Pancreas (tissue), 10 donors: ENCODE measurements around the gene CYP2S1. TPM values are rescaled to one million over a fixed set of nuclear protein-coding genes. Genes with fewer than 3 reads are reported as not detected.

Source experiments
- ATAC-seq, 4 donors: fragments of 200-7000 bp; cut with Tn5 transposase; one replicate each; pipeline versions ENCODE4 v1.8.0 to v1.9.1; 2020; ENCODE audit warnings: mild to moderate bottlenecking in 4 of 4, moderate library complexity in 4 of 4
- DNase-seq, 6 donors: peaks; one replicate each; pipeline ENCODE4 v3.0.0-alpha.2; 2020
- FAIRE-seq: peaks from 2 replicates; lab custom pipeline; 2012; peaks lifted over from hg19 to GRCh38; lab: Jason Lieb, UNC
- H3K27ac ChIP-seq, 4 donors: fragments of 200-600 bp; sonication (generic); 1 replicate in 3 of 4; 2 replicates in 1 of 4; pipeline versions ENCODE4 v1.5.0 to v1.8.0; 2020
- H3K27me3 ChIP-seq, 4 donors: fragments of 200-600 bp; one replicate each; pipeline ENCODE4 v1.8.0; 2021
- H3K36me3 ChIP-seq, 3 donors: fragments of 200-600 bp; sonication (generic) in 1 of 3; one replicate each; pipeline versions ENCODE4 v1.5.0 to v1.8.0; 2020 to 2021
- H3K4me1 ChIP-seq, 3 donors: fragments of 200-600 bp; one replicate each; pipeline ENCODE4 v1.8.0; 2021
- H3K4me3 ChIP-seq, 4 donors: fragments of 200-600 bp; sonication (generic) in 2 of 4; one replicate each; pipeline versions ENCODE4 v1.5.0 to v1.8.0; 2020 to 2021
- H3K9me3 ChIP-seq, 4 donors: fragments of 200-600 bp; one replicate each; pipeline ENCODE4 v1.8.0; 2021
- CTCF ChIP-seq, 4 donors: fragments of 200-600 bp; sonication (generic) in 3 of 4; IDR thresholded peaks; one replicate each; pipeline versions ENCODE4 v1.5.0 to v1.8.0; 2021; ENCODE audit warnings: antibody characterized with exemption in 4 of 4
- WGBS, 2 donors: extraction: QIAGEN DNeasy Blood & Tissue Kit; methylation state at CpG; one replicate each; pipeline ENCODE4 v1.1.7; 2013; 5-methylcytosine and 5-hydroxymethylcytosine counted together
- intact Hi-C, 3 donors: fragments of 100-400 bp; cut with DNase I; formaldehyde crosslinking; loops; one replicate each; pipeline versions ENCODE4 v1.11.1 to v1.14.2; 2022
- polyA plus RNA-seq, 2 donors: library from polyadenylated mRNA; stranded (reverse); fragments of 200-250 nt; gene quantifications; one replicate each; pipeline ENCODE4 v1.2.3, GENCODE V29; 2013
- total RNA-seq, 6 donors: library from RNA; stranded (reverse); fragmentation: NEBNext Ultra II Directional in 4 of 6; extraction: Animal tissue kit (Norgen Biotek cat#: 25700) in 4 of 6; gene quantifications; one replicate each; pipeline versions ENCODE4 v1.2.1 to v1.2.4, GENCODE V29; 2021 to 2023
- donor health status: healthy with polysubstance abuse.
- donor health status: DM: no; HTN: no; CAD: no; lungs with moderate emphysema.
- donor health status: DM: no; HTN: no; CAD: no.
- donor health status: control.
- donor health status: control.
- donor health status: Bipolar disorder and iron deficiency.
- donor health status: DM: yes; HTN: yes; CAD: no.
- donor health status: DM: no; HTN: no; CAD: no.
- donor health status: DM: no; HTN: no; CAD: no.
- donor health status: DM: yes; HTN: yes; CAD: no.

Gene CYP2S1
- total and polyA plus RNA-seq, 8 donors: 0.09 to 2.6 (median 0.43) TPM

DNA sequence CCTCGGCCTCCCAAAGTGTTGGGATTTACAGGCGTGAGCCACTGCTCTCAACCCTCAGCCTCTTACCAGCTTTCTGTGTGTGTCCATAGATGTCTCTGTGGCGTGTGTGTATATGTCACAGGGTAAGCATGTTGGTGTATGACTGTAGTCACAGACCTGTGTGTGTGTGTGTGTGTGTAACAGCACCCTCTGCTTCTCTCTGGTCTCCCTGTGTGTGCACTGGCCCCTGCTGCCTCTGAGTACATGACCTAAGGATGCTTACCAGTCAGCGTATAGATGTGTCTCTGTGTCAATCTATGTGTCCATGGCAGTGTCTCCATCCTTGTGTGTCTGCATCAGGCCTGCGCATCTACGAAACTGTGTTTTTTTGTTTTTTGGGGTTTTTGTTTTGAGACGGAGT is 31.6 kb downstream of the CYP2S1 start:
- WGBS, 2 donors: 81 to 91% methylated on average over 7 of the region's 7 CpGs
- H3K36me3 ChIP-seq: no peaks in the 10 kb centered on the region
- ATAC-seq: no peak
- no peak for DNase-seq
- no peaks in the 10 kb centered on the region for H3K9me3 ChIP-seq
- H3K27me3 ChIP-seq: no peaks in the 10 kb centered on the region
- no peaks in the 10 kb centered on the region for H3K4me1 ChIP-seq
- FAIRE-seq: no peak
- TF ChIP-seq CTCF (IDR thresholded peaks at IDR 0.05): no peak
- no peak overlapping the region for H3K27ac ChIP-seq
- intact Hi-C loops: no loop called here
- H3K4me3 ChIP-seq: no peak overlapping the region

DNA sequence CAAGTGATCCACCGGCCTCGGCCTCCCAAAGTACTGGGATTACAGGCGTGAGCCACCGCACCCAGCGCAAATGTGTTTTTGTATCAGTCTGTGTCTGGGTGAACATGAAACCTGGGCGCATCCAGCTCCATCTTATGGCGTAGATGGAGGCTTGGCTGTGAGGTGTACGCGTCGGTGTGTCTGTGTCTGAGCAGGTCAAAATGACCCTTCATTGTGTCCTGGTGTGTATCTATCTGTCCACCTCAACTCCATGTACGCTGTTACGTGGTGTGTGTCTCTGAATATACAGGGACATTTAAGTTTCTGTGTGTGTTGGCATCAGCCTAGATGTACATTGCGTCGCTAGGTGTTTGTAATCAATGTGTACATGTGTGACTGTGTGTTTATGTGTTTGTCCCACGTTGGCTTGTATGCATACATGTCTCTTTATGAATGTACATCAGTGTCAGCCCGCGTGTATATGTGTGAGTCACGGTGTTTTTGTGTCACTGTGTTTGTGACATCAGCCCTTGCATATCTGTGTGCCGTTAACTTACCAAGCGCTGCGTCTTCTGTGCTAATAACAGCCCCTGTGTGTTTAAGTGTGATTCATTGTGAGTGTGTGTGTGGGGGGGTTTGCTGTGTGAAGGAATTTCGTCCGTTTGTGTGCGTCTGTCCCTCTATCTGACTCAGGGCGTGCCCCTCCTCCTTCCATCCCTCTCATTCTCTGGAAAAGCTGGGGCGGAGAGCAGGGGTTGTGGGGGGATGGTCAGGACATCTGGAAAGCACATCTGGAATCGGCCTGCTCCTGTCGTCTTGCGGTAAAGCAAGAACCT is 32.4 kb downstream of the CYP2S1 start:
- no peak for FAIRE-seq
- no peak for TF ChIP-seq CTCF (IDR thresholded peaks at IDR 0.05)
- WGBS, 2 donors: 51 to 60% methylated on average over 26 to 29 of the region's 29 CpGs
- H3K36me3 ChIP-seq: no peaks in the 10 kb centered on the region
- intact Hi-C loops: no loop called here
- no peaks in the 10 kb centered on the region for H3K9me3 ChIP-seq
- peak overlapping the region; percentile 7 to 56 (median 43) for H3K4me3 ChIP-seq
- peak overlapping the region in 2 of 4 donors; percentile 42 to 54 for H3K27ac ChIP-seq
- ATAC-seq: peak; percentile 43 to 65 (median 56)
- DNase-seq: peak in 3 of 6 donors; percentile 15 to 50 (median 34)
- no peaks in the 10 kb centered on the region for H3K27me3 ChIP-seq
- H3K4me1 ChIP-seq: no peaks in the 10 kb centered on the region

DNA sequence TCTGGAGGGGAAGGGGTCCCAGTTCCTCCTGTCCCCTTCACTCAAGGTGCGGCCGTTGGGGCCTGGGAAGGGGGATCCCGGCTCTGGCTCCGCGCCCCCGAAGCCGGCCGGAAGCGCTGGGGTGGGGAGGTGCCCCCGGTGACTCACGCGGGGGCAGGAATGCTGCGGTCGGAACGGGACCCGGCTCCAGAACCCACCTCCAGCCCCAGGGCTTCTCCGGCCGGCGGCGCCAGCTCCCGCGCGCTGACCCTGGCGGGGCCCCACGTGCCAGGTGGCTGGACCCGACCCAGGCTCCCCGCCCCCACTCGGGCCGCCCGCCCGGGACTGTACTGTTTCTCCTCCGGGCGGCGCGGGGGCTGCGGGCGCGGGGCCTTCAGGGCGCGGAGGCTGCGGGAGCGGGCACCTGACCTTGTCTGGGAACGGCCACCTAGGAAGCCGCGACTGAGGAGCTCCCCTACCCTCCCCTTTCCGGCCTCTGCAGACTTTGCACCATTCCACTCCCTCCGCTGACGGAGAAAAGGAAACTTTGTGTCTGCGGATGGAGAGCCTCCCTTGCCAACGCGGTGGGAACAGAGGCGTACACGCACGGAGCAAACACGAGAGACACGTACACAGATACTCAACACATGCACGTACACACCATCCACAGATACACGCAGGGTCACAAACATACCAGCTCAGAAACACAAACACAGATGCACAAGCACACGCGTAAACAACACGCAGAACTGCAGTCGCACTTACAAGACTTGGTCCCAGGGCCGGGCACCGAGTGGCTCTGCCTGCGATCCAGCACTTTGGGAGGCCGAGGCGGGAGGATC is 33.2 kb downstream of the CYP2S1 start:
- Histone ChIP-seq H3K36me3 (no peaks in the 10 kb centered on the region), H3K9me3 (no peaks in the 10 kb centered on the region), H3K27ac (peak overlapping the region in 2 of 4 donors; percentile 42 to 54), H3K4me1 (no peaks in the 10 kb centered on the region), H3K4me3 (peak overlapping the region; percentile 7 to 56 (median 43)), H3K27me3 (no peaks in the 10 kb centered on the region)
- peak; percentile 78 to 90 (median 88) for ATAC-seq
- intact Hi-C loops: no loop called here
- WGBS, 2 donors: 3% methylated on average over 53 to 67 of the region's 67 CpGs
- FAIRE-seq: no peak
- TF ChIP-seq CTCF (IDR thresholded peaks at IDR 0.05): no peak
- peak; percentile 56 to 86 (median 72) for DNase-seq

- H3K27me3 ChIP-seq: no peaks in the 10 kb centered on the region
- no peaks in the 10 kb centered on the region for H3K36me3 ChIP-seq
- ATAC-seq (no peak), FAIRE-seq (no peak), DNase-seq (no peak)
- no peak for TF ChIP-seq CTCF (IDR thresholded peaks at IDR 0.05)
- peak overlapping the region in 3 of 4 donors; percentile 7 to 56 (median 53) for H3K4me3 ChIP-seq
- H3K9me3 ChIP-seq: no peaks in the 10 kb centered on the region
- intact Hi-C loops: no loop called here
- no peaks in the 10 kb centered on the region for H3K4me1 ChIP-seq
- WGBS, 2 donors: 46 to 54% methylated on average over 9 of the region's 9 CpGs
- peak overlapping the region in 1 of 4 donors; percentile 54 for H3K27ac ChIP-seq
Measured at GRCh38 chr19:41226874-41227390, 33.9 kb downstream of the CYP2S1 start.
